Aorta (tissue), 5 donors: ENCODE measurements around the gene SLC44A4. TPM values are rescaled to one million over a fixed set of nuclear protein-coding genes. Genes with fewer than 3 reads are reported as not detected.
"Not testable (repeated sequence)": the region's sequence is repeated elsewhere in the genome, so short reads cannot be mapped to it uniquely, and the experiment has no call there.

Experiments used
- ATAC-seq: fragments of 200-7000 bp; cut with Tn5 transposase; one replicate; pipeline ENCODE4 v1.9.1; 2022; ENCODE audit warnings: moderate library complexity; ENCODE audit not compliant: low FRiP score
- DNase-seq, 2 donors: peaks; one replicate each; pipeline ENCODE4 v3.0.0-alpha.2; 2020
- H3K27ac ChIP-seq, 2 donors: one replicate each; pipeline ENCODE4 v1.5.1; 2013; ENCODE audit warnings: low read length in 2 of 2, mild to moderate bottlenecking in 2 of 2, moderate library complexity in 2 of 2, control low read depth in 1 of 2, inconsistent platforms in 1 of 2, low read depth in 1 of 2
- H3K27me3 ChIP-seq, 2 donors: one replicate each; pipeline ENCODE4 v1.6.1; 2013; ENCODE audit warnings: control low read depth in 1 of 2, low read length in 1 of 2, mild to moderate bottlenecking in 1 of 2, moderate library complexity in 1 of 2; ENCODE audit not compliant: insufficient read depth in 2 of 2, control insufficient read depth in 1 of 2
- H3K36me3 ChIP-seq, 2 donors: one replicate each; pipeline ENCODE4 v1.6.1; 2013; ENCODE audit warnings: control low read depth in 1 of 2, low read length in 1 of 2, mild to moderate bottlenecking in 1 of 2; ENCODE audit not compliant: insufficient read depth in 2 of 2, control insufficient read depth in 1 of 2
- H3K4me1 ChIP-seq, 2 donors: one replicate each; pipeline ENCODE4 v1.6.1; 2013; ENCODE audit warnings: low read length in 2 of 2, control low read depth in 1 of 2, mild to moderate bottlenecking in 1 of 2, moderate library complexity in 1 of 2; ENCODE audit not compliant: insufficient read depth in 2 of 2, control insufficient read depth in 1 of 2
- H3K4me3 ChIP-seq, 2 donors: one replicate each; pipeline ENCODE4 v1.5.1; 2013; ENCODE audit warnings: low read length in 2 of 2, control low read depth in 1 of 2, mild to moderate bottlenecking in 1 of 2
- H3K9me3 ChIP-seq: one replicate; pipeline ENCODE4 v1.6.1; 2013; ENCODE audit warnings: mild to moderate bottlenecking, low read length; ENCODE audit not compliant: control insufficient read depth
- WGBS, 2 donors: extraction: QIAGEN DNeasy Blood & Tissue Kit; methylation state at CpG; one replicate each; pipeline ENCODE4 v1.1.7; 2013; 5-methylcytosine and 5-hydroxymethylcytosine counted together
- intact Hi-C, 2 donors: fragments of 100-400 bp; cut with DNase I; formaldehyde crosslinking; loops; one replicate each; pipeline versions ENCODE4 v1.14.2 to v1.15.0; 2022
- polyA plus RNA-seq, 2 donors: library from polyadenylated mRNA; stranded (reverse); fragments of 200-250 nt; gene quantifications; one replicate each; pipeline ENCODE4 v1.2.3, GENCODE V29; 2013
- total RNA-seq, 2 donors: library from RNA; stranded (reverse); fragmentation: NEBNext Ultra II Directional; extraction: Animal tissue kit (Norgen Biotek cat#: 25700); gene quantifications; one replicate each; pipeline ENCODE4 v1.2.1, GENCODE V29; 2021
- donor health status: healthy with polysubstance abuse.
- donor health status: Bipolar disorder and iron deficiency.
- donor health status: DM: no; HTN: no; CAD: no.
- donor health status: DM: no; HTN: no; CAD: no.
- donor health status: DM: yes; HTN: yes; CAD: no.

SLC44A4 gene
- total and polyA plus RNA-seq, 4 donors: 0.31 to 12.0 (median 1.0) TPM

DNA sequence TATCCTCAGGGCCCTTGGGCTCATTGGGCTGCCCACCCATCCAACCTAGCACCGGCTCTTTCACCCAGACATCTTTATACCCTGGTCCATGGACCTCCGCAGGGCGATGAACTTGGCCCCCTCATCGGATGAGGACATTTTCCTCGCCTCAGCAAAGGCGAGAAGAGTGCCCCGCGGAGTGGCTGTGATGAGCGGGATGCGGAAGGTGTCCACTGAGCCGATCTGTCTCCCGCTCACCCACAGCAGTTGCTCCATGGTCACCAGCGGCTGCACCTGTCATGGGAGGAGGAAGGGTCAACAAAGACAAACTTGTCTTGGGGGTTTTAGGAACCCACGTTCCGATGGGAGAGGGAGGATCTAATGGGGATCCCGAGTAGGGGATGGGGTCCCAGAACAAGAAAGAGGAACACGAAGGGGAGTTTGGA is 16.9 kb downstream of the SLC44A4 start:
- no peak overlapping the region for H3K27ac ChIP-seq
- WGBS, 2 donors: 39 to 40% methylated on average over 17 of the region's 17 CpGs
- H3K9me3 ChIP-seq: no peaks in the 10 kb centered on the region
- H3K4me3 ChIP-seq: peak overlapping the region; percentile 39 to 48
- intact Hi-C loops: loop anchor here in 1 of 2 donors (2.0 to 10.0 kb wide), 2 partner anchors 27 to 177 kb away; partner anchors contain the start of gene LY6G5C
- peaks cover 0 to 2% of the 10 kb centered on the region in 2 donors for H3K36me3 ChIP-seq
- ATAC-seq: no peak
- no peaks in the 10 kb centered on the region for H3K4me1 ChIP-seq
- no peaks in the 10 kb centered on the region for H3K27me3 ChIP-seq
- DNase-seq: no peak

GRCh38 chr6:31861150-31861549 is 17.6 kb downstream of the SLC44A4 start:
- Histone ChIP-seq H3K9me3 (no peaks in the 10 kb centered on the region), H3K27ac (no peak overlapping the region), H3K4me3 (no peak overlapping the region), H3K4me1 (no peaks in the 10 kb centered on the region), H3K27me3 (no peaks in the 10 kb centered on the region), H3K36me3 (peaks cover 0 to 2% of the 10 kb centered on the region in 2 donors)
- WGBS, 2 donors: 92% methylated on average over 7 of the region's 7 CpGs
- intact Hi-C loops: loop anchor here in 1 of 2 donors (10.0 kb wide), 1 partner anchor 176 kb away; the partner anchor contains the start of gene LY6G5C
- no peak for DNase-seq
- ATAC-seq: no peak

- Histone ChIP-seq H3K27ac (no peak overlapping the region), H3K4me1 (no peaks in the 10 kb centered on the region), H3K36me3 (peaks cover 0 to 2% of the 10 kb centered on the region in 2 donors), H3K4me3 (no peak overlapping the region), H3K27me3 (no peaks in the 10 kb centered on the region), H3K9me3 (no peaks in the 10 kb centered on the region)
- intact Hi-C loops: loop anchor here in 1 of 2 donors (10.0 kb wide), 1 partner anchor 176 kb away; the partner anchor contains the start of gene LY6G5C
- no peak for ATAC-seq
- 91 to 94% methylated on average over 13 of the region's 13 CpGs for WGBS, 2 donors
- DNase-seq: no peak
Measured at GRCh38 chr6:31860349-31860748, 18.4 kb downstream of the SLC44A4 start.

DNA sequence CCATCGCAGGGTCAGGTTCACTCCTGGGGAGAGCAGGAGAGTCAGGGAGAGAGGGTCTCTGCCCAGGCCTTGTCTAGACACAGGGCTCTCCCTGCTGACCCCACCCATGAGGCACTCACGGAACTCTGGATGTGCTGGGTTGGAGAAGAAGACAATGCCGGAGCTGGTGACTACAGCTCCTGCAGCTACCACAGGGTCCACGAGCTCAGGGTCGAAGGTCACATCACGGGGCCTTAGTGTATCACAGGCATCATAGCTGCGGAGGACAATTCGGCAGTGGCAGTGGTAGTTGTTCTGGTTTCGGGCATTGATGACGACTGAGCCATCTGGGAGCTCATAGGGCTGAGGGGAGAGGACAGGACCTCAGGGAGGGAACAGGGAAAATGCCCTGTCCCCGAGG is 18.9 kb downstream of the SLC44A4 start:
- Histone ChIP-seq H3K36me3 (peaks cover 0 to 2% of the 10 kb centered on the region in 2 donors), H3K27me3 (no peaks in the 10 kb centered on the region), H3K27ac (no peak overlapping the region), H3K4me1 (no peaks in the 10 kb centered on the region), H3K4me3 (no peak overlapping the region), H3K9me3 (no peaks in the 10 kb centered on the region)
- DNase-seq (no peak), ATAC-seq (no peak)
- intact Hi-C loops: loop anchor here in 1 of 2 donors (10.0 kb wide), 1 partner anchor 175 kb away; the partner anchor contains the start of gene LY6G5C
- WGBS, 2 donors: 90 to 93% methylated on average over 11 of the region's 11 CpGs

DNA sequence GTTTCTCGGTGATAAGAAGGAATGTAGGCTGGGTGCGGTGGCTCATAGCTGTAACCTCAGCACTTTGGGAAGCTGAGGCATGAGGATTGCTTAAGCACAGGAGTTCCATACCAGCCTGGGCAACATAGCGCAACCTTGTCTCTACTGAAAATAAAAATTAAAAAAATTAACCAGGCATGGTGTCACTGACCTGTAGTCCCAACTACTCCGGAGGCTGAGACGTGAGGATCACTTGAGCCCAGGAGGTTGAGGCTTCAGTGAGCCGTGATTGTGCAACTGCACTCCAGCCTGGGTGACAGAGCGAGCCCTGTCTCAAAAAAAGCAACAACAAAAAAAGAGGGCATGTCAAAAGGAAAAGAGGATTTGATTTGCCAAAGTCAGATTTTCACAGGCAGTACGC is 20.1 kb downstream of the SLC44A4 start:
- Histone ChIP-seq H3K36me3 (peaks cover 0 to 2% of the 10 kb centered on the region in 2 donors), H3K9me3 (no peaks in the 10 kb centered on the region), H3K4me1 (no peaks in the 10 kb centered on the region), H3K4me3 (no peak overlapping the region), H3K27me3 (no peaks in the 10 kb centered on the region), H3K27ac (no peak overlapping the region)
- DNase-seq: no peak
- intact Hi-C loops: no loop called here
- 94 to 95% methylated on average over 8 of the region's 8 CpGs for WGBS, 2 donors
- no peak for ATAC-seq

DNA sequence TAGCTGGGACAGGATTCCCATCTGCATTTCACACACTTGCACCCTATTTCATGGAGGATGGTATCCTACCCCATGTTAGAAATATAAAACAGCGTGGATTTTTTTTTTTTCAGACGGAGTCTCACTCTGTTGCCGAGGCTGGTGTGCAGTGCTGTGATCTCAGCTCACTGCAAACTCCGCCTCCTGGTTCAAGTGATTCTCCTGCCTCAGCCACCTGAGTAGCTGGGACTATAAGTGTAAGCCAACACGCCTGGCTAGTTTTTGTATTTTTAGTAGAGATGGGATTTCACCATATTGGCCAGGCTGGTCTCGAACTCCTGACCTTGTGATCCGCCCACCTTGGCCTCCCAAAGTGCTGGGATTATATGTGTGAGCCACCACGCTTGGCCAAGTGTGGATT is 21.0 kb downstream of the SLC44A4 start:
- ATAC-seq, H3K4me1 ChIP-seq, H3K36me3 ChIP-seq, intact Hi-C loops, DNase-seq, H3K27me3 ChIP-seq, H3K27ac ChIP-seq, H3K9me3 ChIP-seq, H3K4me3 ChIP-seq: not testable (repeated sequence)
- 87 to 88% methylated on average over 8 of the region's 8 CpGs for WGBS, 2 donors

- intact Hi-C loops, H3K4me1 ChIP-seq, H3K36me3 ChIP-seq, ATAC-seq, DNase-seq, H3K4me3 ChIP-seq, H3K27me3 ChIP-seq, H3K27ac ChIP-seq, H3K9me3 ChIP-seq: not testable (repeated sequence)
- 88 to 89% methylated on average over 30 to 35 of the region's 35 CpGs for WGBS, 2 donors
Measured at GRCh38 chr6:31851980-31852718, 26.6 kb downstream of the SLC44A4 start.

DNA sequence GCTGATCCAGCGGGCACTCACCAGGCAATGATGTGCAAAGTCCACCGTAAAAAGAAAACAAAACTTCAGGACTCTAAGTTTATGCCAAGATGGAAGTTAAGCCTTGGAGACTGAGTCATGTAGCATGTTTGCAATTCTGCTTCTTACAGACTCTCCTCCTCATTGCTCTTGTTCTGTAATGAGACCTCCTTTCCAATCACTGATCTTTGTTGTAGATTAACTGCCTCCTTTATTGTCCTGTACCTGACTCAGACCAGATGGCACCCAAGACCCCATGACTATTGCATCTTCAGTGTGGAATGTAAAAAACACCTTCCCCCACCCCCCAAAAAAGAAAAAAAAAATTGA is 27.3 kb downstream of the SLC44A4 start:
- Histone ChIP-seq H3K27ac (no peak overlapping the region), H3K4me3 (no peak overlapping the region), H3K27me3 (no peaks in the 10 kb centered on the region), H3K4me1 (no peaks in the 10 kb centered on the region), H3K9me3 (no peaks in the 10 kb centered on the region), H3K36me3 (no peaks in the 10 kb centered on the region)
- ATAC-seq: no peak
- WGBS, 2 donors: 34% methylated on average over 2 of the region's 2 CpGs
- intact Hi-C loops: no loop called here
- DNase-seq: no peak
